GM23338 (cell line): ENCODE measurements around the gene ZNF534. TPM values are rescaled to one million over a fixed set of nuclear protein-coding genes. Genes with fewer than 3 reads are reported as not detected.

Experiments
- ATAC-seq: fragments of 200-7000 bp; cut with Tn5 transposase; 3 replicates; pipeline ENCODE4 v1.9.1; 2020
- DNase-seq: peaks from one replicate; pipeline ENCODE4 v3.0.0-alpha.2; 2015; ENCODE audit warnings: low spot score
- H2AFZ ChIP-seq: fragments of 200-600 bp; sonication (generic); 2 replicates; pipeline ENCODE4 v1.8.0; 2016; ENCODE audit warnings: antibody characterized with exemption, mild to moderate bottlenecking, moderate library complexity
- H3F3A ChIP-seq: fragments of 200-600 bp; sonication (generic); replicated peaks from 2 replicates; pipeline ENCODE4 v1.8.0; 2017; ENCODE audit warnings: antibody characterized with exemption, mixed run types, low read depth
- H3K27ac ChIP-seq: fragments of 200-600 bp; sonication (generic); 2 replicates; pipeline ENCODE4 v1.6.1; 2016; ENCODE audit warnings: low read depth
- H3K27me3 ChIP-seq: fragments of 200-600 bp; sonication (generic); 2 replicates; pipeline ENCODE4 v1.8.0; 2016; ENCODE audit warnings: mild to moderate bottlenecking, mixed run types, moderate library complexity; ENCODE audit not compliant: insufficient read depth
- H3K36me3 ChIP-seq: fragments of 200-600 bp; sonication (generic); 2 replicates; pipeline ENCODE4 v1.8.0; 2016; ENCODE audit warnings: mild to moderate bottlenecking; ENCODE audit not compliant: insufficient read depth
- H3K4me1 ChIP-seq: fragments of 200-600 bp; sonication (generic); 2 replicates; pipeline ENCODE4 v1.8.0; 2016; ENCODE audit warnings: mild to moderate bottlenecking, moderate library complexity; ENCODE audit not compliant: insufficient read depth
- H3K4me2 ChIP-seq: fragments of 200-600 bp; sonication (generic); 2 replicates; pipeline ENCODE4 v1.7.1; 2017; ENCODE audit warnings: mixed run types
- H3K4me3 ChIP-seq: fragments of 200-600 bp; sonication (generic); 2 replicates; pipeline ENCODE4 v1.6.1; 2016; ENCODE audit warnings: mixed run types
- H3K79me2 ChIP-seq: fragments of 200-600 bp; sonication (generic); replicated peaks from 2 replicates; pipeline ENCODE4 v1.8.0; 2017; ENCODE audit warnings: mild to moderate bottlenecking; ENCODE audit not compliant: insufficient read depth
- H3K9me2 ChIP-seq: fragments of 200-600 bp; sonication (generic); 2 replicates; pipeline ENCODE4 v1.8.0; 2017; ENCODE audit not compliant: insufficient read depth
- H4K20me1 ChIP-seq: fragments of 200-600 bp; sonication (generic); replicated peaks from 2 replicates; pipeline ENCODE4 v1.8.0; 2017; ENCODE audit warnings: mild to moderate bottlenecking; ENCODE audit not compliant: insufficient read depth
- H3K27ac Mint-ChIP-seq: 2 replicates; pipeline ENCODE4 v1.8.0; 2020; ENCODE audit warnings: inconsistent platforms, mild to moderate bottlenecking, moderate library complexity, mixed read lengths
- H3K27me3 Mint-ChIP-seq: 3 replicates; pipeline ENCODE4 v1.8.0; 2022; ENCODE audit warnings: low read depth, mild to moderate bottlenecking, moderate library complexity, mixed read lengths, inconsistent platforms; ENCODE audit not compliant: insufficient read depth, poor library complexity
- H3K36me3 Mint-ChIP-seq: 3 replicates; pipeline ENCODE4 v1.8.0; 2021; ENCODE audit warnings: low read depth, mild to moderate bottlenecking, inconsistent platforms, moderate library complexity, mixed read lengths
- H3K4me1 Mint-ChIP-seq: 3 replicates; pipeline ENCODE4 v1.8.0; 2020; ENCODE audit warnings: mild to moderate bottlenecking, inconsistent platforms, mixed read lengths
- H3K4me3 Mint-ChIP-seq: 3 replicates; pipeline ENCODE4 v1.8.0; 2021; ENCODE audit warnings: moderate library complexity, mild to moderate bottlenecking, inconsistent platforms, mixed read lengths
- H3K9me3 Mint-ChIP-seq: 3 replicates; pipeline ENCODE4 v1.8.0; 2020; ENCODE audit warnings: moderate library complexity, mild to moderate bottlenecking, inconsistent platforms, mixed read lengths
- CREB1 ChIP-seq: fragments of 250-450 bp; sonication (Bioruptor Pico); IDR thresholded peaks from 2 replicates; pipeline ENCODE4 v1.5.0; 2020; ENCODE audit warnings: low read depth, mild to moderate bottlenecking, moderate library complexity
- EZH2 ChIP-seq: fragments of 200-600 bp; sonication (generic); IDR thresholded peaks from one replicate; pipeline ENCODE4 v1.8.0; 2017; ENCODE audit warnings: antibody characterized with exemption, mild to moderate bottlenecking, low read depth; ENCODE audit not compliant: unreplicated experiment
- EZH2phosphoT487 ChIP-seq: fragments of 200-600 bp; sonication (generic); IDR thresholded peaks from one replicate; pipeline ENCODE4 v1.8.1; 2018; ENCODE audit warnings: antibody characterized with exemption; ENCODE audit not compliant: unreplicated experiment
- JUNB ChIP-seq: IDR thresholded peaks from one replicate; pipeline ENCODE4 v1.6.1; 2016; ENCODE audit warnings: antibody characterized with exemption; ENCODE audit not compliant: unreplicated experiment
- NANOG ChIP-seq: IDR thresholded peaks from 2 replicates; pipeline ENCODE4 v1.6.1; 2016; ENCODE audit warnings: antibody characterized with exemption, borderline replicate concordance
- POLR2AphosphoS5 ChIP-seq: IDR thresholded peaks from 2 replicates; pipeline ENCODE4 v1.6.1; 2016; ENCODE audit warnings: antibody characterized with exemption, low read depth
- REST ChIP-seq: IDR thresholded peaks from one replicate; pipeline ENCODE4 v1.6.1; 2018; ENCODE audit warnings: antibody characterized with exemption; ENCODE audit not compliant: unreplicated experiment
- STAT1 ChIP-seq: IDR thresholded peaks from one replicate; pipeline ENCODE4 v1.6.1; 2016; ENCODE audit warnings: antibody characterized with exemption; ENCODE audit not compliant: unreplicated experiment
- ZNF114 ChIP-seq: fragments of 250-450 bp; sonication (Bioruptor Pico); IDR thresholded peaks from 2 replicates; pipeline ENCODE4 v1.5.0; 2020; ENCODE audit warnings: mild to moderate bottlenecking, moderate library complexity
- ZNF331 ChIP-seq: fragments of 250-450 bp; sonication (Bioruptor Pico); IDR thresholded peaks from 2 replicates; pipeline ENCODE4 v1.5.0; 2020; ENCODE audit warnings: low read depth, mild to moderate bottlenecking, moderate library complexity
- ZNF462 ChIP-seq: fragments of 250-450 bp; sonication (Bioruptor Pico); IDR thresholded peaks from 2 replicates; pipeline ENCODE4 v1.5.0; 2020; ENCODE audit warnings: mild to moderate bottlenecking, moderate library complexity
- polyA plus RNA-seq: library from polyadenylated mRNA; unstranded; fragments of >200 nt; fragmentation: Nextera tagmentation; extraction: Ambion mirVana; gene quantifications from 2 replicates; pipeline ENCODE4 v1.2.1, GENCODE V29; 2016
- total RNA-seq: library from RNA; depleted of rRNA; stranded (reverse); fragments of >200 nt; shearing (Covaris generic); gene quantifications from 2 replicates; pipeline ENCODE4 v1.2.3, GENCODE V29; 2014

ZNF534 gene
- total and polyA plus RNA-seq, 2 experiments from 2014 or later = 0.10 to 1.0 TPM

- no peaks in the 10 kb centered on the region for H3K9me2 ChIP-seq
- Mint-ChIP-seq H3K4me1 (no peaks in the 10 kb centered on the region), H3K27ac (no peak overlapping the region), H3K36me3 (peaks cover 68% of the 10 kb centered on the region), H3K4me3 (no peak overlapping the region), H3K9me3 (peaks cover 95% of the 10 kb centered on the region), H3K27me3 (peaks cover 3% of the 10 kb centered on the region)
- ATAC-seq (no peak), DNase-seq (no peak)
- no peaks in the 10 kb centered on the region for H4K20me1 ChIP-seq
- H3F3A ChIP-seq = no peaks in the 10 kb centered on the region
- H3K4me3 ChIP-seq = no peak overlapping the region; the same call in 1 of the 2 replicates
- no peak overlapping the region for H3K4me2 ChIP-seq
- H3K4me1 ChIP-seq = no peaks in the 10 kb centered on the region
- H3K27me3 ChIP-seq = no peaks in the 10 kb centered on the region
- peaks cover 50% of the 10 kb centered on the region for H3K36me3 ChIP-seq
- TF ChIP-seq ZNF462 (no peak), CREB1 (CRISPR knock-in tag) (no peak), EZH2 (no peak), ZNF331 (CRISPR knock-in tag) (no peak), NANOG (no peak), STAT1 (no peak), REST (no peak), EZH2phosphoT487 (no peak), ZNF114 (CRISPR knock-in tag) (no peak), POLR2AphosphoS5 (no peak), JUNB (no peak)
- 0 out of 2 replicates have a peak, but pooled peaks cover 3% of the 10 kb centered on the region for H3K79me2 ChIP-seq
- no peak overlapping the region for H3K27ac ChIP-seq
- H2AFZ ChIP-seq = no peak overlapping the region
Measured at GRCh38 chr19:52473655-52474350, 44.9 kb downstream of the ZNF534 start.
